Breast epithelium (tissue), 4 donors: Measurements from ENCODE around the gene TTC9B. TPM values are rescaled to one million over a fixed set of nuclear protein-coding genes. Genes with fewer than 3 reads are reported as not detected.

ENCODE experiments used
- DNase-seq, 2 donors: peaks; one replicate each; pipeline ENCODE4 v3.0.0-alpha.2; 2019; ENCODE audit warnings: low spot score in 2 of 2
- H3K27ac ChIP-seq, 2 donors: fragments of 200-600 bp; sonication (generic) in 1 of 2; one replicate each; pipeline ENCODE4 v1.5.1; 2016 to 2019; ENCODE audit warnings: mild to moderate bottlenecking in 1 of 2
- H3K27me3 ChIP-seq, 2 donors: fragments of 200-600 bp; sonication (generic) in 1 of 2; one replicate each; pipeline versions ENCODE4 v1.5.1 to v1.6.0; 2017 to 2019; ENCODE audit warnings: control low read depth in 1 of 2, mild to moderate bottlenecking in 1 of 2
- H3K36me3 ChIP-seq: fragments of 200-600 bp; one replicate; pipeline ENCODE4 v1.5.1; 2019
- H3K4me1 ChIP-seq, 2 donors: fragments of 200-600 bp; sonication (generic); one replicate each; pipeline ENCODE4 v1.5.1; 2016 to 2019; ENCODE audit warnings: control low read depth in 1 of 2
- H3K4me3 ChIP-seq, 3 donors: fragments of 200-600 bp; sonication (generic); 1 replicate in 2 of 3; 2 replicates in 1 of 3; pipeline ENCODE4 v1.5.1; 2016 to 2019; ENCODE audit warnings: mild to moderate bottlenecking in 3 of 3, moderate library complexity in 2 of 3
- H3K9me3 ChIP-seq, 2 donors: fragments of 200-600 bp; sonication (generic) in 1 of 2; one replicate each; pipeline ENCODE4 v1.5.1; 2016 to 2019; ENCODE audit warnings: control low read depth in 1 of 2
- CTCF ChIP-seq, 3 donors: fragments of 450-650 bp; IDR thresholded peaks; one replicate each; pipeline ENCODE4 v1.5.1; 2016 to 2017; ENCODE audit warnings: antibody characterized with exemption in 3 of 3, mild to moderate bottlenecking in 3 of 3, moderate library complexity in 3 of 3
- POLR2A ChIP-seq: fragments of 450-650 bp; IDR thresholded peaks from one replicate; pipeline ENCODE4 v1.6.1; 2016; ENCODE audit warnings: antibody characterized with exemption, mild to moderate bottlenecking, moderate library complexity
- POLR2AphosphoS5 ChIP-seq, 3 donors: sonication (generic); formaldehyde crosslinking; IDR thresholded peaks; one replicate each; pipeline ENCODE4 v1.6.1; 2017; ENCODE audit warnings: antibody characterized with exemption in 3 of 3
- intact Hi-C: fragments of 100-400 bp; cut with DNase I; formaldehyde crosslinking; loops from one replicate; pipeline ENCODE4 v1.15.1; 2023; ENCODE audit warnings: low total_unique reads
- total RNA-seq, 3 donors: library from RNA; depleted of rRNA; stranded (reverse); fragments of >200 nt; gene quantifications; one replicate each; pipeline ENCODE4 v1.1.0, GENCODE V29; 2016

The TTC9B gene
- total RNA-seq: under 1 TPM in 1 of 3 donors, not detected in 2; 0.29 TPM

DNA sequence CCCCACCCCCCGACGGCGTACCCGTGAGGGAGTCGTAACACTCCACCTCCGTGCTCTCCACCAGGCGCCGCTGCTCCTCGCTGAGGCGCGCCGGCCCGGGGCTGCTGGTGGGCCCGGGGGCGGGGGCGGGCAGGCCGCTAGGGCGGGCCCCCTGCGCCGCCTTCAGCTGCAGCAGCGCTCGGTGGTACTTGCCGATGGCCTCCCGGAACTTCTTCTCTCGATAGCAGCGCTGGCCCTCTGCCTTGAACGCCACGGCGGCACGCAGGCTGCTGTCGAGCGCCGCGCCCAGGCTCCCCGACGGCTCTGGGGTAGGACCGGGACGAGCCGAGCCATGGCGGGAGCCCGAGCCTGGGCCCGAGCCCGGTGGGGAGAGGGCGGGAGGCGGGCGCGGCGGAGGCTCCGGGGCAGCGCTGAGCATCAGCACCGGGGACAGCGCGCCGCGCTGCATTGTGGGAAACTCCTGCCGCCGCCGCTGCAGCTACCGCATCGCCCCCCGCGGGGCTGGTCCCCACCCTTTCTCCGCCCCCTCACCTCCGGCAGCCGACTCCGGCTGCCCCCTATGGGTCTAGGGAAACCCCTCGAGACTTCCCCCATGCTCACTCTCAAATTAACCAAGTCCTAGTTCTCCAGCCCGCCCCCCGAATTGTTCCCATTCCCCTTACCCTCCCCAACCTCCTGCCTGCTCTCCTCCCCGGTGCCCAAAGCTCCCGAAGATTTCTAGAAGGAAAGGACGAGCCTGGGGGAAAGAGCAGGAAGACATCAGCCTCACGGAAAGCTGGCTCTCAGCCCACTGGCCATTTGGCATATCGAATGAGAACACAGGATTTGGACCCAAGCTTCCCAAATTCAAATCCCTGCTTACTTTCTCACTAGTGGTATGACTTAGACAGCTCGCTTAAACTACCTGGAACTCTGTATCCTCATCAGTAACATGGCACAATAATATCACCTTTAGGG lies at the start of gene TTC9B:
TTC9B (minus strand) TSS at position 451 of the 957 bp plus-strand sequence; CDS start at position 448, 3 bp downstream.
- H3K27me3 ChIP-seq: peaks cover 15 to 34% of the 10 kb centered on the region in 2 donors
- no peaks in the 10 kb centered on the region for H3K36me3 ChIP-seq
- H3K27ac ChIP-seq: no peak within 1 kb of the TSS
- H3K4me3 ChIP-seq: peak within 1 kb of the TSS in 2 of 3 donors; percentile 7 to 49
- no peaks in the 10 kb centered on the region for H3K9me3 ChIP-seq
- DNase-seq: no peak
- intact Hi-C loops: no loop called here
- no peak for TF ChIP-seq POLR2A
- no peak for TF ChIP-seq CTCF (IDR thresholded peaks at IDR 0.05)
- no peak for TF ChIP-seq POLR2AphosphoS5 (IDR thresholded peaks at IDR 0.05)
- H3K4me1 ChIP-seq: no peaks in the 10 kb centered on the region

DNA sequence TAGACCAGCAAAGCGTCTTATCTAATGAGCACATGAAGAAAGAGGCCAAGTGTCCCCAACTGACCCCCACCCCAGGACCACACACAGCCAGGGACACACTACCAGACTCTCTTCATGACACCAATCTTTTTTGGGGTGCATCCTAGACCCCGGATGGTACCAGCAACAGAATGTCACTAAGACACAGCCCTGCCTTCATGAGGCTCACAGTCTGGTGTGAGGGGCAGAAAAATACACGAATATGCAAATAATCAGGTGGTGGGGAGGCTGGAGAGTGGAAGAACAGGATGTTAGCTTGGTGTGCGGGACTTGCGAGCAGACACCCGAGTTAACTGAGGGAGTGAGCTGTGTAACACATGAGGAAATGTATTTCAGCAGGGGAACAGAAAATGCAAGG lies 49.4 kb upstream of the TTC9B start:
- DNase-seq: no peak
- TF ChIP-seq POLR2AphosphoS5 (IDR thresholded peaks at IDR 0.05) (no peak), CTCF (IDR thresholded peaks at IDR 0.05) (no peak), POLR2A (no peak)
- H3K27me3 ChIP-seq: no peaks in the 10 kb centered on the region
- intact Hi-C loops: no loop called here
- H3K9me3 ChIP-seq: no peaks in the 10 kb centered on the region
- no peak overlapping the region for H3K4me3 ChIP-seq
- no peaks in the 10 kb centered on the region for H3K4me1 ChIP-seq
- no peak overlapping the region for H3K27ac ChIP-seq
- H3K36me3 ChIP-seq: no peaks in the 10 kb centered on the region

GRCh38 chr19:40266912-40267600 lies 48.9 kb upstream of the TTC9B start:
- H3K9me3 ChIP-seq: no peaks in the 10 kb centered on the region
- no peak overlapping the region for H3K27ac ChIP-seq
- H3K27me3 ChIP-seq: no peaks in the 10 kb centered on the region
- H3K4me3 ChIP-seq: no peak overlapping the region
- no peak for DNase-seq
- H3K4me1 ChIP-seq: no peaks in the 10 kb centered on the region
- H3K36me3 ChIP-seq: no peaks in the 10 kb centered on the region
- no peak for TF ChIP-seq CTCF (IDR thresholded peaks at IDR 0.05)
- TF ChIP-seq POLR2AphosphoS5 (IDR thresholded peaks at IDR 0.05): no peak
- TF ChIP-seq POLR2A: no peak
- intact Hi-C loops: no loop called here

DNA sequence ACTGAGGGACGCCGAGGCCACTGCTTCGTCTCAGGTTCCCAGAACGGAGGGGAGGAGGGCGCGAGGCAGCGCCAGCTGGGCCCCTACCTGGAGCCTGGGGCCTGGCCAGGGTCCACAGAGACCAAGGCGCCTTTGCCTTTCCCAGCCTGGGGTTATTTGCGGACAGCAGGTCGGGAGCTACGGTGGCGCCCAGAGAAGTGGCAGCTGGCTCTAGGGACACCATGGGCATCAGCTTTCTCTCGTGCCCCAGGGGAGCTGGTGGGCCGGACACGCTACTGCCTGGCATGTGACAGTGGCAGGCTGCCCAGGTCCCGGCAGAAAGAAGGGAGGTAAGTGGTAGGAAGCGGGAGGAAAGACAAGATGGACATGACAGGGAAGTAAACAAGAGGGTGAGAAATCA lies 47.9 kb upstream of the TTC9B start:
- no peaks in the 10 kb centered on the region for H3K36me3 ChIP-seq
- DNase-seq: no peak
- no peaks in the 10 kb centered on the region for H3K9me3 ChIP-seq
- H3K27me3 ChIP-seq: no peaks in the 10 kb centered on the region
- TF ChIP-seq POLR2AphosphoS5 (IDR thresholded peaks at IDR 0.05) (no peak), CTCF (IDR thresholded peaks at IDR 0.05) (no peak), POLR2A (no peak)
- intact Hi-C loops: no loop called here
- H3K27ac ChIP-seq: no peak overlapping the region
- H3K4me3 ChIP-seq: no peak overlapping the region
- H3K4me1 ChIP-seq: no peaks in the 10 kb centered on the region

GRCh38 chr19:40265763-40266099 lies 47.5 kb upstream of the TTC9B start:
- no peak for DNase-seq
- no peaks in the 10 kb centered on the region for H3K9me3 ChIP-seq
- no peaks in the 10 kb centered on the region for H3K4me1 ChIP-seq
- H3K4me3 ChIP-seq: no peak overlapping the region
- no peaks in the 10 kb centered on the region for H3K27me3 ChIP-seq
- TF ChIP-seq CTCF (IDR thresholded peaks at IDR 0.05) (no peak), POLR2AphosphoS5 (IDR thresholded peaks at IDR 0.05) (no peak), POLR2A (no peak)
- H3K36me3 ChIP-seq: no peaks in the 10 kb centered on the region
- H3K27ac ChIP-seq: no peak overlapping the region
- intact Hi-C loops: no loop called here
